GM21360 (cell line): ENCODE results near the gene NFATC4.

Experiments used
- ATAC-seq: cut with Tn5 transposase; IDR thresholded peaks from one replicate; pipeline ENCODE4 v1.9.1; 2021; ENCODE audit warnings: mild to moderate bottlenecking, moderate library complexity; ENCODE audit not compliant: unreplicated experiment

Gene NFATC4

DNA sequence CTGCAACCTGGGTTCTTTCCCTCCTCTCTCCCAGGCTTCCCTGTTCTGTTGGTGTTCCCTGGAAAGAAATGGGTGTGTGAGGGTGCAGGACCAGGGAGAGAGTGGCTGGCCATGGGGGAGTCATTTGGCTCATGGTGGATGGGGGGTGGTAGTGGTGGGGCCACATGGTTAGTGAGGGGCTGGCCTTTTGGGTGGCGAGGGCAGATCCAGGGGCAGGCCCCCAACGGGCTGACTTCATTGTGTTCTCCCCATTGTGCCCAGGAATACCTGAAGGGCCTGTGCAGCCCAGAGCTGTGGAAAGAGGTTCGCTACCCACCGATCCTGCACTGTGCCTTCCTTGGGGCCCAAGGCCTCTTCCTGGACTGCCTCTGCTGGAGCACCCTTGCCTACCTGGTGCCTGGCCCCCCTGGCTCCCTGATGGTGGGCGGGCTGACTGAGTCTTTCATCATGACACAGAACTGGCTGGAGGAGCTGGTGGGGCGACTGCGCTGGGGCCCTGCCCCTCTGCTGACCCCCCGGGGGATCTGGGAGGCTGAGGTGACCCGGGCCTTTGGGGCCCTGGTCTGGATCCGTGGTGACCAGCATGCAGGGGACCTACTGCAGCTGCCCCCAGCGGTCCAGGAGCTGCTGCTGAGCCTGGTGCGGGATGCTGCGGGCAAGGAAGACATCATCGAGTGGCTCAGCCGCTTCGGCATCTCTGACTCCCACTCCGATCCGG, 39.8 kb downstream of the NFATC4 start:
- ATAC-seq = no peak

DNA sequence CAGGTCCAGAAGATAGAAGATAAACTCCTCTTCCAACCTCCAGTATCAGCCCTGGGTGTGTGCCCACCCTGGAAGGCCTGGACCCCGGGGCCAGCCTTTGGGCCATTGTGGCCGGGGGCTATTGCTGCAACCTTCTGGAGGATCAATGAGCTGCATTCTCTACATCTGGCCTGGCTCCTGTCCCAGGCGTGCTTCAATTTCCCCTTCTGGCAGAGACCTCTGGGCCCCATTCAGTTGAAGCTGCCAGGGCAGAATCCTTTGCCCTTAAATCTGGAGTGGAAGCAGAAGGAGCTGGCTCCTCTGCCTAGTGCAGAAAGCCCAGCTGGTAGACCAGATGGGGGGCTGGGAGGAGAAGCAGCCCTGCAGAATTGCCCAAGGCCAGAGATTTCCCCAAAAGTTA, 40.8 kb downstream of the NFATC4 start:
- no peak for ATAC-seq

- no peak for ATAC-seq
Observed at GRCh38 chr14:24409192-24409591, 41.2 kb downstream of the NFATC4 start.

DNA sequence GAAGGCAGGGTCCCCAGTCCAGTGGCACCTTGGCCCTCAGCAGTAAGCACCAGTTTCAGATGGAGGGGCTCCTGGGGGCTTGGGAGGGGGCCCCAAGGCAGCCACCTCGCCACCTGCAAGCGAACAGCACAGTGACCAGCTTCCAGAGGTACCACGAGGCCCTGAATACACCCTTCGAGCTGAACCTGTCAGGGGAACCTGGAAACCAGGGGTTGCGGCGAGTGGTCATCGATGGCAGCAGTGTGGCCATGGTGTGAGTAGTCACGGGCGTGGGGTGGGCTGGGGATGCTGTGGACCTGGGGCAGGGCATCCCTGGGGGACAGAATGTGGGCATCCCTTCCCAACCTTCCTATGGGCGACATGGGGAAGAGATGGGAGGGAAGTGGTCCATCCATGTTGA, 42.0 kb downstream of the NFATC4 start:
- ATAC-seq = no peak

GRCh38 chr14:24411443-24412389, 43.7 kb downstream of the NFATC4 start:
- ATAC-seq = no peak

GRCh38 chr14:24414077-24414476, 46.1 kb downstream of the NFATC4 start:
- ATAC-seq = no peak

- ATAC-seq = no peak
Observed at GRCh38 chr14:24414732-24415420, 46.9 kb downstream of the NFATC4 start.

- ATAC-seq = no peak
Observed at GRCh38 chr14:24415421-24416253, 47.7 kb downstream of the NFATC4 start.

GRCh38 chr14:24416254-24416931, 48.4 kb downstream of the NFATC4 start:
- no peak for ATAC-seq

- no peak for ATAC-seq
Observed at GRCh38 chr14:24416932-24417619, 49.1 kb downstream of the NFATC4 start.

DNA sequence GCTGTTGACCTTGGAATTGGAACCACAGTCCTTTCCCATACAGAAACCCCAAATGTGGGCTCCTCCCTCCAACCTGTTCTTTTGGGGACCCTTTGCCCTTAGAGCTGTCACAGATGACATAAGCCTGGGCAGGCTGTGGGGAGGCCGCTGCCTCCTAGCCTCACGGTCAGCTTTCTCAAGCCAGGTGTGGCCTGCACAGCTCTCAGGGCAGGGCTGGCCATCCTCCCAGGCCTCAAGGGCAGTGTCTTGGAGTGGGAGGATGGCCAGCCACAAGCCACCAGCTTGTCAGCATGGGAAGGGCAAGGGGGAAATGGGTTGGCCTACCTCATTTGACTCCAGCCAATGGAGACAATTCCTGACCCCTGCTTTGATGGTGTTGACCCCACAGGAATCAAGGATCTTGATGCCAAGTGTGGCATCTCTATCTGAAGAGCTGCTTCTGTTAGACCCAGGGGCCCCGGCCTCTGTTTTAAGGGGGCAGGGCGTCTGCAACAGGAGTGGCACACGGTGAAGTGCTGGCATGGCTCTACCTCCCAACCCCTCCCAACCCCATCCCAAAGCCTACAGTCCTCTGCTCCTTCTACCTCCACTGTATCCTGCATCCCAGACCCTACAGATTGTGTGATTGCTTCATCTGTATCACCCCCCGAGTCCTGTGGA, 50.0 kb downstream of the NFATC4 start:
- ATAC-seq = no peak

DNA sequence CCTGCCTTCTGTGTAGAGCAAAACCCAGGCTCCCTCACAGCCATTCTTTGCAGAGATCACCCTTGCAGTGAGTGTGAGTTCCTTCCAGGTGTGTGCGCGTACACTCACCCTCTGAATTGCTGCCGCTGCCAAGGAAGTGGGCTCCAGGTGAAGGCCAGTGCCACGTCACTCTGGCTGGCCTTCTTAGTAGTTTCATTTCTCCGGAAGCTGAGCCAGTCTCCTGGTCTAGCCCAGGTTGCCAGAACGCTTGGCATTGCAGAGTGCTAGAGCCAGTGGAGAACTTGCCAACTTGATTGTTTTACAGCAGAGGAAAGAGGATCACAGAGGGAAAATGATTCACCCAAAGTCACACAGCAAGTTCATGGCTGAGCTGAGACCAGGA, 50.5 kb downstream of the NFATC4 start:
- ATAC-seq = no peak

DNA sequence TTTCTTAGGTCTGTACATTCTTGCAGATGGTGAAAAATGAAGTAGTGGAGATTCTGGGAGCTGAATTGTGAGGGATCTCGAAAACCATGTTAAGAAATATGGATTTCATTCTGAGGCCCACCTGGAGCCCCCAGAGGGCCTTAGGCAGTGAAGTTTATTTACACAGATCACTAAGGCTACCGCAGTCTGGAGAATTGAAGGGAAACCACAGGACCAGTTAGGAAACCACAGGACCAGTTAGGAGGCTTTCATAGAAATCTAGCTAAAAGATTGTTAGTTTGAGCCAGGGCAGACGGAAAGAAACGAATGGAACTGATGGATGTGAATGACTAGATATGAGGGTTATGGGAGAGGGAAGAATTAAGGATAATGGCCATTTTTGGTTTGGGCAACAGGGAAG, 54.3 kb downstream of the NFATC4 start:
- no peak for ATAC-seq

- ATAC-seq = no peak
Observed at GRCh38 chr14:24422694-24423601, 55.0 kb downstream of the NFATC4 start.

DNA sequence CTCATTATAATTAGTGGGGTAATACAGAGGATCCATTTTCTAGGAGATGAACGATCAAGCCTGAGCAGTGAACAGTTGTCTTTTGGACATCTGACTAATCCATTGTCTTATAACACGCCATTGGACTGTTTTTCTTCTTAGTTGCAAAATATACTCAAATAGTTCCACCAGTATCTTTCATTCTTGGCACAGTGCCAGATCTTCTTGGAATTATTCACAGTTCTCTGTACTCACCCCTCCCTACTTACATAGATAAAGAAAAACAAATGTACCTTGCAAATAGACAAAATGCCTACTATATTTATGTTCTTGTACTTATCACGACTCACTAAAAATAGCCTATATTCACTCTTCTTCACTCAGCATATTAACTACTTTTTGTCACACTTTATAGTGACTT, 57.7 kb downstream of the NFATC4 start:
- ATAC-seq = no peak

DNA sequence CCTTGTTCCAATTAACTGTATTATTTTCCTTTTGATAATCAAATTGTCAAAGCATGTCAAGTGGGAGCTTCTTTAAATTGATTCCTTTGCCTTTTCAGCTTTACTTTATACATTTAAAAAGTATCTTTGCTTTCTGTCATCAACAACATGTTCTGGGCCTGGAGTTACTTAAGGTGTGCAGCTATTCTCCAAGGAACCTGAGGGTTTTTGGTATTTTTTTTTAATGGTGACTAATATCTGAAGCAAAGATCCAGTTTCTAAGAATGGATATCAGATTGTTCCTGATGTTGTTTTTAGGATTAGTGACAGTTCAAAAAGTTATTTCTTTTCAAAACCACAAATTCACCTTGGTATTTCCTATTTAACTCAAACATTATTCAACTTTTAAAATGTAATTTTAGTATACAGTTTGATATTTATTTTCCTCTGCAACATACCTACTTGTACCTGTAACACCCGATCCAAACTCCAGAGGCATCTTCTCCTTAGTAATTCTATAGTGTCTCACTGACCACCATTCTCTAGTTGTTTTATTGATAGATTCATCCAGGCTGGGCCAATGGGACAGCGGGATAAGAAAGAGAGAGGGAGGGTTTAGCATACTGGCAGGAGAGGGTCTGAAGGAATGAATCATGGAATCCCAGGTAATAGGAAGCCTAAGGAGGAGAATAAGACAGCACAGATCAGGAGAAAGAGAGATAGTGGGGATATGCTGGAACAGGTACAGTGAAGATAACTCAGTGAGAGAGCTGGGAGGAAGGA, 58.3 kb downstream of the NFATC4 start:
- no peak for ATAC-seq

GRCh38 chr14:24426912-24427536, 59.0 kb downstream of the NFATC4 start:
- no peak for ATAC-seq
